H9 (cell line): ENCODE measurements around the gene DCC. TPM values are rescaled to one million over a fixed set of nuclear protein-coding genes. Genes with fewer than 3 reads are reported as not detected.

Experiments
- DNase-seq: peaks from one replicate; pipeline ENCODE4 v3.0.0-alpha.2; 2017
- H2AFZ ChIP-seq: one replicate; pipeline ENCODE4 v1.6.1; 2013; ENCODE audit warnings: mild to moderate bottlenecking, low read length, control low read depth, moderate library complexity
- H2AK5ac ChIP-seq: 2 replicates; pipeline ENCODE4 v1.6.1; 2013; ENCODE audit warnings: low read length, control low read depth, mixed read lengths; ENCODE audit not compliant: insufficient read length
- H2BK120ac ChIP-seq: one replicate; pipeline ENCODE4 v1.6.1; 2013; ENCODE audit warnings: low read depth, mild to moderate bottlenecking, low read length, control low read depth, inconsistent platforms; ENCODE audit not compliant: poor library complexity, severe bottlenecking
- H2BK12ac ChIP-seq: 2 replicates; pipeline ENCODE4 v1.6.1; 2013; ENCODE audit warnings: low read length, control low read depth, mixed read lengths, low read depth; ENCODE audit not compliant: insufficient read length
- H2BK15ac ChIP-seq: 2 replicates; pipeline ENCODE4 v1.6.1; 2013; ENCODE audit warnings: low read depth, low read length, control low read depth
- H2BK20ac ChIP-seq: one replicate; pipeline ENCODE4 v1.6.1; 2013; ENCODE audit warnings: low read depth, mild to moderate bottlenecking, low read length, control low read depth, inconsistent platforms; ENCODE audit not compliant: poor library complexity, severe bottlenecking
- H2BK5ac ChIP-seq: 2 replicates; pipeline ENCODE4 v1.6.1; 2013; ENCODE audit warnings: low read length, control low read depth, mixed read lengths; ENCODE audit not compliant: insufficient read length
- H3K14ac ChIP-seq: 2 replicates; pipeline ENCODE4 v1.6.1; 2013; ENCODE audit warnings: low read length, control low read depth; ENCODE audit not compliant: insufficient read depth
- H3K18ac ChIP-seq: 2 replicates; pipeline ENCODE4 v1.6.1; 2013; ENCODE audit warnings: low read depth, mild to moderate bottlenecking, mixed read lengths, low read length, control low read depth; ENCODE audit not compliant: insufficient read length
- H3K23ac ChIP-seq: 2 replicates; pipeline ENCODE4 v1.6.1; 2013; ENCODE audit warnings: low read length, control low read depth, mixed read lengths, low read depth; ENCODE audit not compliant: insufficient read length
- H3K23me2 ChIP-seq: 2 replicates; pipeline ENCODE4 v1.6.1; 2013; ENCODE audit warnings: low read depth, mild to moderate bottlenecking, mixed read lengths, low read length, control low read depth; ENCODE audit not compliant: insufficient read length, poor library complexity, severe bottlenecking
- H3K27ac ChIP-seq: 2 replicates; pipeline ENCODE4 v1.5.1; 2013; ENCODE audit warnings: low read length, control low read depth, mixed read lengths, low read depth; ENCODE audit not compliant: insufficient read length
- H3K27me3 ChIP-seq: 2 replicates; pipeline ENCODE4 v1.6.1; 2013; ENCODE audit warnings: low read length, control low read depth, inconsistent platforms; ENCODE audit not compliant: insufficient read depth
- H3K4ac ChIP-seq: 2 replicates; pipeline ENCODE4 v1.6.1; 2013; ENCODE audit warnings: low read depth, mild to moderate bottlenecking, control low read depth, inconsistent platforms, low read length, moderate library complexity
- H3K4me1 ChIP-seq: 2 replicates; pipeline ENCODE4 v1.6.1; 2013; ENCODE audit warnings: low read length, control low read depth, inconsistent platforms; ENCODE audit not compliant: insufficient read depth
- H3K4me2 ChIP-seq: 2 replicates; pipeline ENCODE4 v1.6.1; 2013; ENCODE audit warnings: low read length, control low read depth, mixed read lengths; ENCODE audit not compliant: insufficient read length, insufficient read depth
- H3K56ac ChIP-seq: 2 replicates; pipeline ENCODE4 v1.6.1; 2013; ENCODE audit warnings: low read depth, mild to moderate bottlenecking, mixed read lengths, low read length, control low read depth; ENCODE audit not compliant: insufficient read length
- H3K79me1 ChIP-seq: 2 replicates; pipeline ENCODE4 v1.6.1; 2013; ENCODE audit warnings: low read depth, mild to moderate bottlenecking, moderate library complexity, low read length, control low read depth, inconsistent platforms; ENCODE audit not compliant: insufficient read depth, poor library complexity, severe bottlenecking
- H3K79me2 ChIP-seq: 2 replicates; pipeline ENCODE4 v1.6.1; 2013; ENCODE audit warnings: low read length, control low read depth, inconsistent platforms; ENCODE audit not compliant: insufficient read depth
- H3K9ac ChIP-seq: 2 replicates; pipeline ENCODE4 v1.6.1; 2013; ENCODE audit warnings: low read length, control low read depth, mixed read lengths; ENCODE audit not compliant: insufficient read length; ENCODE audit errors: extremely low read depth
- H3K9me3 ChIP-seq: one replicate; pipeline ENCODE4 v1.6.1; 2013; ENCODE audit warnings: low read depth, low read length, inconsistent platforms; ENCODE audit not compliant: control insufficient read depth
- H3T11ph ChIP-seq: one replicate; pipeline ENCODE4 v1.6.1; 2013; ENCODE audit warnings: mild to moderate bottlenecking, low read length, control low read depth, inconsistent platforms
- H4K20me1 ChIP-seq: one replicate; pipeline ENCODE4 v1.6.1; 2013; ENCODE audit not compliant: control insufficient read depth, insufficient read length, insufficient read depth
- H4K5ac ChIP-seq: 2 replicates; pipeline ENCODE4 v1.6.1; 2013; ENCODE audit warnings: low read depth, mild to moderate bottlenecking, mixed read lengths, low read length, control low read depth; ENCODE audit not compliant: insufficient read length
- H4K8ac ChIP-seq: replicated peaks from 2 replicates; pipeline ENCODE4 v1.6.1; 2013; ENCODE audit warnings: low read length, control low read depth, mixed read lengths, low read depth; ENCODE audit not compliant: insufficient read length
- H4K91ac ChIP-seq: 2 replicates; pipeline ENCODE4 v1.6.1; 2013; ENCODE audit warnings: low read depth, mild to moderate bottlenecking, moderate library complexity, mixed read lengths, low read length, control low read depth; ENCODE audit not compliant: insufficient read length
- H3K27ac Mint-ChIP-seq, 3 experiments: 2 replicates in 2 of 3; 3 replicates in 1 of 3; pipeline ENCODE4 v1.8.0; 2020 to 2021; ENCODE audit warnings: mixed read lengths in 3 of 3, mild to moderate bottlenecking in 1 of 3, moderate library complexity in 1 of 3
- H3K27me3 Mint-ChIP-seq: 2 replicates; pipeline ENCODE4 v1.8.0; 2021; ENCODE audit warnings: low read depth, mild to moderate bottlenecking, moderate library complexity, mixed read lengths
- H3K36me3 Mint-ChIP-seq, 3 experiments: 2 replicates in 2 of 3; 3 replicates in 1 of 3; pipeline ENCODE4 v1.8.0; 2020 to 2021; ENCODE audit warnings: low read depth in 3 of 3, mixed read lengths in 3 of 3; ENCODE audit not compliant: insufficient read depth in 1 of 3
- H3K4me1 Mint-ChIP-seq, 2 experiments: 2 replicates each; pipeline ENCODE4 v1.8.0; 2020; ENCODE audit warnings: mixed read lengths in 2 of 2
- H3K4me3 Mint-ChIP-seq, 2 experiments: 2 replicates in 1 of 2; 3 replicates in 1 of 2; pipeline ENCODE4 v1.8.0; 2020 to 2021; ENCODE audit warnings: mild to moderate bottlenecking in 2 of 2, mixed read lengths in 2 of 2, moderate library complexity in 1 of 2
- H3K9me3 Mint-ChIP-seq, 2 experiments: 2 replicates in 1 of 2; 3 replicates in 1 of 2; pipeline ENCODE4 v1.8.0; 2020; ENCODE audit warnings: mild to moderate bottlenecking in 2 of 2, mixed read lengths in 2 of 2, moderate library complexity in 1 of 2
- CTCF ChIP-seq: fragments of 200-600 bp; sonication (generic); conservative IDR thresholded peaks from 3 replicates; pipeline ENCODE4 v1.8.0; 2021; ENCODE audit warnings: antibody characterized with exemption, mild to moderate bottlenecking
- WGBS: extraction: QIAGEN DNeasy Blood & Tissue Kit; methylation state at CpG from one replicate; pipeline ENCODE4 v1.1.7; 2013; ENCODE audit warnings: missing lambda C conversion rate, low lambda C conversion rate, mixed read lengths; ENCODE audit not compliant: insufficient read length; ENCODE audit errors: extremely low coverage; 5-methylcytosine and 5-hydroxymethylcytosine counted together
- total RNA-seq: library from RNA; stranded (reverse); gene quantifications from 2 replicates; pipeline ENCODE4 v1.2.1, GENCODE V29; 2021

DCC gene
- total RNA-seq, 1 experiment from 2014 or later: 0.35 TPM

GRCh38 chr18:52572036-52573000 lies 232.3 kb downstream of the DCC start:
- Histone ChIP-seq H2AFZ (no peak overlapping the region), H2BK15ac (no peak overlapping the region), H4K20me1 (no peaks in the 10 kb centered on the region), H3K79me2 (no peaks in the 10 kb centered on the region), H3K9me3 (no peaks in the 10 kb centered on the region), H3K18ac (no peak overlapping the region), H3K4ac (no peak overlapping the region), H3K9ac (no peak overlapping the region), H3K79me1 (no peaks in the 10 kb centered on the region), H3K4me2 (no peak overlapping the region), H4K91ac (no peak overlapping the region), H2BK120ac (no peak overlapping the region), H3K27ac (no peak overlapping the region), H2BK5ac (no peak overlapping the region), H3T11ph (no peak overlapping the region), H4K8ac (no peak overlapping the region), H2BK20ac (no peak overlapping the region), H3K14ac (no peak overlapping the region), H2AK5ac (no peak overlapping the region), H3K23me2 (no peaks in the 10 kb centered on the region), H4K5ac (no peak overlapping the region), H2BK12ac (no peak overlapping the region), H3K56ac (no peak overlapping the region), H3K23ac (no peak overlapping the region), H3K4me1 (no peaks in the 10 kb centered on the region), H3K27me3 (no peaks in the 10 kb centered on the region)
- H3K27me3 Mint-ChIP-seq: no peaks in the 10 kb centered on the region
- H3K9me3 Mint-ChIP-seq: no peaks in the 10 kb centered on the region; a peak in 1 of 5 replicates
- no peak for DNase-seq
- WGBS: no CpG with 5 or more reads among the region's 13 CpGs
- no peak overlapping the region for H3K4me3 Mint-ChIP-seq
- H3K27ac Mint-ChIP-seq: peak overlapping the region in 2 of 3 experiments; percentile 15 to 81; a peak in 1 of 7 replicates
- no peaks in the 10 kb centered on the region for H3K4me1 Mint-ChIP-seq
- no peak for TF ChIP-seq CTCF
- no peaks in the 10 kb centered on the region for H3K36me3 Mint-ChIP-seq
